PC-9 (cell line): ENCODE data around the gene HES5. TPM values are rescaled to one million over a fixed set of nuclear protein-coding genes. Genes with fewer than 3 reads are reported as not detected.

Experiments
- BruUV-seq: library from RNA; stranded (reverse); fragments of 400-500 nt; replicated peaks from 2 replicates; lab custom pipeline; 2021; lab: Mats Ljungman, UMichigan
- CTCF ChIA-PET: fragments of 300-600 bp; sonication (Branson Sonifier 250); formaldehyde crosslinking; loops from one replicate; lab custom pipeline; 2022; ENCODE audit warnings: antibody characterized with exemption; lab: Charles Lee
- POLR2A ChIA-PET: fragments of 300-600 bp; sonication (Branson Sonifier 250); formaldehyde crosslinking; loops from one replicate; lab custom pipeline; 2022; ENCODE audit warnings: antibody characterized with exemption; ENCODE audit not compliant: unreplicated experiment; lab: Charles Lee
- DNase-seq, 2 experiments: peaks; one replicate each; pipeline versions ENCODE4 v3.0.0 to v3.0.0-alpha.2; 2015 to 2022; ENCODE audit warnings: mixed read lengths in 1 of 2
- H2AFZ ChIP-seq: fragments of 200-600 bp; sonication (generic); 2 replicates; pipeline ENCODE4 v1.8.1; 2017; ENCODE audit warnings: antibody characterized with exemption
- H3F3A ChIP-seq: fragments of 200-600 bp; sonication (generic); 2 replicates; pipeline ENCODE4 v1.8.1; 2017; ENCODE audit warnings: antibody characterized with exemption, mild to moderate bottlenecking, low read depth; ENCODE audit not compliant: insufficient read depth
- H3K27ac ChIP-seq: fragments of 200-600 bp; sonication (generic); 2 replicates; pipeline ENCODE4 v1.6.1; 2016; ENCODE audit warnings: mixed run types
- H3K27me3 ChIP-seq: fragments of 200-600 bp; sonication (generic); 2 replicates; pipeline ENCODE4 v1.6.1; 2016; ENCODE audit warnings: low read depth, mixed run types; ENCODE audit not compliant: insufficient read depth
- H3K36me3 ChIP-seq: fragments of 200-600 bp; sonication (generic); 2 replicates; pipeline ENCODE4 v1.6.1; 2016; ENCODE audit warnings: low read depth, mixed run types
- H3K4me1 ChIP-seq: fragments of 200-600 bp; sonication (generic); replicated peaks from 2 replicates; pipeline ENCODE4 v1.6.1; 2016; ENCODE audit warnings: mixed run types; ENCODE audit not compliant: insufficient read depth
- H3K4me2 ChIP-seq: fragments of 200-600 bp; sonication (generic); 2 replicates; pipeline ENCODE4 v1.6.1; 2017; ENCODE audit warnings: mixed run types
- H3K4me3 ChIP-seq: fragments of 200-600 bp; sonication (generic); 2 replicates; pipeline ENCODE4 v1.6.1; 2016; ENCODE audit warnings: mixed run types
- H3K79me2 ChIP-seq: fragments of 200-600 bp; sonication (generic); 2 replicates; pipeline ENCODE4 v1.6.1; 2017; ENCODE audit warnings: low read depth, mixed run types
- H3K9me2 ChIP-seq: fragments of 200-600 bp; sonication (generic); 2 replicates; pipeline ENCODE4 v1.8.1; 2017; ENCODE audit warnings: mild to moderate bottlenecking; ENCODE audit not compliant: insufficient read depth
- H3K9me3 ChIP-seq: fragments of 200-600 bp; sonication (generic); 2 replicates; pipeline ENCODE4 v1.8.1; 2016; ENCODE audit warnings: low read depth; ENCODE audit not compliant: insufficient read depth
- H4K20me1 ChIP-seq: fragments of 200-600 bp; sonication (generic); 2 replicates; pipeline ENCODE4 v1.8.1; 2017; ENCODE audit not compliant: insufficient read depth
- CTCF ChIP-seq: fragments of 200-600 bp; sonication (generic); conservative IDR thresholded peaks from 2 replicates; pipeline ENCODE4 v1.6.1; 2017; ENCODE audit warnings: mixed run types, antibody characterized with exemption, mild to moderate bottlenecking, moderate library complexity
- EZH2 ChIP-seq: fragments of 200-600 bp; sonication (generic); IDR thresholded peaks from 2 replicates; pipeline ENCODE4 v1.8.0; 2017; ENCODE audit warnings: antibody characterized with exemption, low read depth
- intact Hi-C: fragments of 100-400 bp; cut with micrococcal nuclease; formaldehyde crosslinking; loops from one replicate; pipeline ENCODE4 v1.10.0; 2022; ENCODE audit not compliant: unreplicated experiment
- total RNA-seq: library from RNA; stranded (reverse); gene quantifications from 2 replicates; pipeline ENCODE4 v1.2.3, GENCODE V29; 2021

HES5 gene
- total RNA-seq, 1 experiment from 2014 or later = not detected

- Histone ChIP-seq H3K27ac (no peak overlapping the region), H3K79me2 (no peaks in the 10 kb centered on the region), H3K4me1 (no peaks in the 10 kb centered on the region), H2AFZ (no peak overlapping the region), H3K9me3 (no peaks in the 10 kb centered on the region), H3K4me3 (no peak overlapping the region), H4K20me1 (no peaks in the 10 kb centered on the region), H3K27me3 (peaks cover 7% of the 10 kb centered on the region; the same call in 1 of the 2 replicates), H3K9me2 (no peaks in the 10 kb centered on the region), H3K4me2 (no peak overlapping the region), H3F3A (no peaks in the 10 kb centered on the region), H3K36me3 (no peaks in the 10 kb centered on the region)
- ChIA-PET POLR2A (no interaction called here), CTCF (no interaction called here)
- TF ChIP-seq CTCF = no peak
- no peak for TF ChIP-seq EZH2
- no peak for DNase-seq
- intact Hi-C loops = no loop called here
- no TSS peak for BruUV-seq
These were observed 47.0 kb downstream of the HES5 start for GRCh38 chr1:2483026-2483425.

- TF ChIP-seq EZH2 = no peak
- TF ChIP-seq CTCF = no peak
- Histone ChIP-seq H3K4me1 (no peaks in the 10 kb centered on the region), H4K20me1 (no peaks in the 10 kb centered on the region), H3K9me3 (no peaks in the 10 kb centered on the region), H2AFZ (no peak overlapping the region), H3F3A (no peaks in the 10 kb centered on the region), H3K79me2 (no peaks in the 10 kb centered on the region), H3K27ac (no peak overlapping the region), H3K4me2 (no peak overlapping the region), H3K4me3 (no peak overlapping the region), H3K27me3 (peaks cover 11% of the 10 kb centered on the region; the same call in 1 of the 2 replicates), H3K9me2 (no peaks in the 10 kb centered on the region), H3K36me3 (no peaks in the 10 kb centered on the region)
- ChIA-PET POLR2A (no interaction called here), CTCF (no interaction called here)
- no peak for DNase-seq
- intact Hi-C loops = no loop called here
- no TSS peak for BruUV-seq
These were observed 47.5 kb downstream of the HES5 start for GRCh38 chr1:2482588-2482987.

- Histone ChIP-seq H3K4me1 (no peaks in the 10 kb centered on the region), H3K4me3 (no peak overlapping the region), H3K79me2 (no peaks in the 10 kb centered on the region), H3K27me3 (peaks cover 17% of the 10 kb centered on the region; the same call in 1 of the 2 replicates), H3K27ac (no peak overlapping the region), H3K4me2 (no peak overlapping the region), H3K9me2 (no peaks in the 10 kb centered on the region), H3F3A (no peaks in the 10 kb centered on the region), H4K20me1 (no peaks in the 10 kb centered on the region), H3K36me3 (no peaks in the 10 kb centered on the region), H2AFZ (no peak overlapping the region), H3K9me3 (no peaks in the 10 kb centered on the region)
- CTCF ChIA-PET = no interaction called here
- intact Hi-C loops = no loop called here
- DNase-seq = peak in 1 of 2 experiments; percentile 58
- TF ChIP-seq CTCF (no peak), EZH2 (no peak)
- POLR2A ChIA-PET = no interaction called here
- no TSS peak for BruUV-seq
These were observed 48.2 kb downstream of the HES5 start for GRCh38 chr1:2481885-2482284.
